Glutamatergic neuron (in vitro differentiated cells): ENCODE data around the gene SPTB. TPM values are rescaled to one million over a fixed set of nuclear protein-coding genes. Genes with fewer than 3 reads are reported as not detected.
"Not testable (repeated sequence)": the region's sequence is repeated elsewhere in the genome, so short reads cannot be mapped to it uniquely, and the experiment has no call there.

Source experiments
- DNase-seq: peaks from one replicate; pipeline ENCODE4 v3.0.0; 2022
- H3K27ac Mint-ChIP-seq: one replicate; pipeline ENCODE4 v1.8.0; 2020; ENCODE audit warnings: mild to moderate bottlenecking, mixed read lengths, inconsistent platforms; ENCODE audit not compliant: unreplicated experiment
- H3K27me3 Mint-ChIP-seq: one replicate; pipeline ENCODE4 v1.8.0; 2020; ENCODE audit warnings: mild to moderate bottlenecking, moderate library complexity, mixed read lengths, inconsistent platforms; ENCODE audit not compliant: unreplicated experiment
- H3K36me3 Mint-ChIP-seq: one replicate; pipeline ENCODE4 v1.8.0; 2020; ENCODE audit warnings: mild to moderate bottlenecking, mixed read lengths, inconsistent platforms; ENCODE audit not compliant: unreplicated experiment
- H3K4me1 Mint-ChIP-seq: one replicate; pipeline ENCODE4 v1.8.0; 2020; ENCODE audit warnings: mild to moderate bottlenecking, low read depth, mixed read lengths, inconsistent platforms; ENCODE audit not compliant: unreplicated experiment
- H3K4me3 Mint-ChIP-seq: one replicate; pipeline ENCODE4 v1.8.0; 2020; ENCODE audit warnings: mild to moderate bottlenecking, mixed read lengths, inconsistent platforms; ENCODE audit not compliant: unreplicated experiment
- H3K9me3 Mint-ChIP-seq: one replicate; pipeline ENCODE4 v1.8.0; 2020; ENCODE audit warnings: mild to moderate bottlenecking, moderate library complexity, mixed read lengths, inconsistent platforms; ENCODE audit not compliant: unreplicated experiment
- CTCF ChIP-seq: fragments of 200-600 bp; sonication (generic); IDR thresholded peaks from one replicate; pipeline ENCODE4 v1.5.0; 2021; ENCODE audit not compliant: partially characterized antibody, unreplicated experiment
- total RNA-seq: library from RNA; stranded (reverse); fragmentation: NEBNext Ultra II Directional; extraction: Animal tissue kit (Norgen Biotek cat#: 25700); gene quantifications from one replicate; pipeline ENCODE4 v1.2.1, GENCODE V29; 2021; ENCODE audit not compliant: unreplicated experiment

The SPTB gene
- total RNA-seq, 1 donor from 2014 or later, result 1.9 TPM

DNA sequence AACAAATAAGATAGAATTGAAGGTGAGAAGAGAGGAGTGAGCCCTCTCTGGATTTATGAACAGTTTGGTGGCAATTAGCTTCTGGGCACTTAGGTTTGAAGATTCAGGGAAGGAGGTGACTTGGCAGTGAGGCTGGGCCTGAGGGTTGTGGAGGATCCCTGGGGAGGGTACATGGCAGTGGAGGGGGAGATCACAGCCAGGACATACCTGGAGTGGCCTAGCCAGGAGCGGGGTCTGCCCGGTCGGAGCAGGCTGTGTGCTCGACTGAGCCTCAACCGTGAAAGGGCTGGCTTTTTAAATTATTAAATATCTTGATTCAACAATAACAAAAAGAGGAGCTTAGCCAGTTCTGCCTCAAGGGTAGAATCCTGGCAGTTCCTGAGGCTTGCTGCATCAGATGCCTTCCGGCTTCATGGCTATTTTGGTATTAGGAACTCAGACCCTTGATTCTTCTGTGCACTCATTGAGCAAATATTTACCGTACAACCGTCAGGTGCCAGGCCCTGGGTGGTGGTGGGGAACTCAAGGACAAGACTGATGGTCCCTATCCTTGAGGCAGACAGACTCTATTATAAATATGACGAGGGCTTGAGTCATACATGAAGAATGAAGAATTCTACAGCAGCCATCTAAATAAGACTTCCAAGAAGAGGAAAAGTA, 73.4 kb downstream of the SPTB start:
- H3K36me3 Mint-ChIP-seq, result no peaks in the 10 kb centered on the region
- H3K27me3 Mint-ChIP-seq, result no peaks in the 10 kb centered on the region
- TF ChIP-seq CTCF, result no peak
- peaks cover 11% of the 10 kb centered on the region for H3K4me1 Mint-ChIP-seq
- H3K27ac Mint-ChIP-seq, result no peak overlapping the region
- no peak for DNase-seq
- H3K9me3 Mint-ChIP-seq, result peaks cover 5% of the 10 kb centered on the region
- H3K4me3 Mint-ChIP-seq, result no peak overlapping the region

DNA sequence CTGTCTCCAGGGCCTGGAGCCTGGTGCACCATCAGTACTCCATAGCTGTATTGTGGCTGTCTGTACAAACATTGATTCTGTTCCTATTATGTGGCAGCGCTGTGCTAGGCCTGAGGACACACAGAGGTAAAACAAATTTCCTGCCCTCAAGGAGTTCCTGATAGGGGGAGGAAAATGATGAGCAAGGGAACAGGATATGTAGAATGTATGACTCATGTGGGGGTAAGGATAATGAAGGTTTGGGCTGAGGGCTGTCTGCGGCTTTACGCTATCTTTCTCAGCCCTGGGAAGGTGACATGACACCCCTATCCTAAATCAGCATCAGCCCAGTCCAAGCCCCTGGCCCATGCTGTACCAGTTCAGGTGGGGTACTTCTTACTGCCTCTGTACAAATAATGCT, 74.1 kb downstream of the SPTB start:
- not testable (repeated sequence) for H3K4me3 Mint-ChIP-seq, H3K27me3 Mint-ChIP-seq, H3K36me3 Mint-ChIP-seq, H3K27ac Mint-ChIP-seq, H3K9me3 Mint-ChIP-seq, DNase-seq
- H3K4me1 Mint-ChIP-seq, result peaks cover 16% of the 10 kb centered on the region

DNA sequence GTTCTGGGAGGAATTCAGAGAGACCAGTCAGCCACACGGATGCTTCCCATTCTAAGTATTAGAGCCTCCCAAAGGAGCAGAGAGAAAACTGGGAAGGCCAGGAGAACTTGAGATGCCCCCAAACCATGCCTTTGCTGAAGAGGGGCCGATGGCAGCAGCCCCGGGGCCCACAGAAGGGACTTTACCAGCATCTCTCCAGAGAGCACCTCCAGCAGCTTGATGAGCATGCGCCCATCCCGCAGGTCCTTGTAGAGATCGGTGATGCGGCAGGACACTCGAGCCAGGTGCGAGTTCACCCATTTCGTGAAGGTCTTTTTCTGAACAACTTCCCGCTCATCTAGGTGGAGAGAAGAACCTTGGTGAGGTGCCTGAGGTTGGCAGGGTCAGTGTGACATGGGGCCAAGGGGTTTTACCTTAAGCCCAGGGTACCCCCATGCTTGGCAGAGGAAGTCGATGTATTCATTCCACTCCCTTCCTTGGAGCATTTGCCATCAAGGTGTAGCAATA, 74.9 kb downstream of the SPTB start:
- no peak for TF ChIP-seq CTCF
- no peaks in the 10 kb centered on the region for H3K36me3 Mint-ChIP-seq
- peaks cover 5% of the 10 kb centered on the region for H3K9me3 Mint-ChIP-seq
- peaks cover 16% of the 10 kb centered on the region for H3K4me1 Mint-ChIP-seq
- no peak for DNase-seq
- no peak overlapping the region for H3K27ac Mint-ChIP-seq
- H3K4me3 Mint-ChIP-seq, result no peak overlapping the region
- no peaks in the 10 kb centered on the region for H3K27me3 Mint-ChIP-seq

DNA sequence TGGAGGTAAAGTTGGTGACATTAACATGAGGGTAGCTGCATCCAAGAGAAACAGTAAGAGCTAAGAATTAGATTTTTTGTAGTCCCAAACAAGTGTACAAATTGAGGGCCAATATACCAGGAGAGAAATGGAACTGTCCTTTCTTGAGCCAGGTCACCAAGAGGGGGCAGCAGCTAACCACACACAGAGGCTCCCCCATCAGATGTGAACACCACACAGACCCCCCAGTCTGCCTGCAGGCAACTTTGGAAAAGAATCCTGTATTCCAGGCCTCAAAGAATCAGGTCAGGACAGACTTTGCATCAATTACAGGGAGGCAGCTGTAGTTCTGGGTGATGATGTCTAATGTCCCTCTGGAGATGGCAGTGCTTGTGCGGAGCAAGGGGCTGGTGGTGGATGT, 77.9 kb downstream of the SPTB start:
- no peak overlapping the region for H3K4me3 Mint-ChIP-seq
- H3K4me1 Mint-ChIP-seq, result peaks cover 27% of the 10 kb centered on the region
- peak; percentile 36 for TF ChIP-seq CTCF
- peaks cover 4% of the 10 kb centered on the region for H3K9me3 Mint-ChIP-seq
- peak; percentile 50 for DNase-seq
- peak overlapping the region; percentile 42 for H3K27ac Mint-ChIP-seq
- H3K36me3 Mint-ChIP-seq, result peaks cover 4% of the 10 kb centered on the region
- peaks cover 4% of the 10 kb centered on the region for H3K27me3 Mint-ChIP-seq

- H3K4me3 Mint-ChIP-seq, result no peak overlapping the region
- H3K4me1 Mint-ChIP-seq, result peaks cover 27% of the 10 kb centered on the region
- H3K36me3 Mint-ChIP-seq, result peaks cover 4% of the 10 kb centered on the region
- no peak overlapping the region for H3K27ac Mint-ChIP-seq
- H3K9me3 Mint-ChIP-seq, result peaks cover 2% of the 10 kb centered on the region
- no peak for TF ChIP-seq CTCF
- DNase-seq, result no peak
- peaks cover 4% of the 10 kb centered on the region for H3K27me3 Mint-ChIP-seq
Measured at GRCh38 chr14:64801046-64801445, 78.7 kb downstream of the SPTB start.
